Hepatocyte (in vitro differentiated cells): ENCODE data around the gene MISP3.

ENCODE experiments used
- CTCF ChIP-seq: fragments of 200-600 bp; sonication (generic); IDR thresholded peaks from 2 replicates; pipeline ENCODE4 v1.5.1; 2016; ENCODE audit warnings: antibody characterized with exemption, mild to moderate bottlenecking; ENCODE audit not compliant: poor library complexity
- EZH2 ChIP-seq: fragments of 200-600 bp; sonication (generic); IDR thresholded peaks from 2 replicates; pipeline ENCODE4 v1.6.1; 2016; ENCODE audit warnings: antibody characterized with exemption, mild to moderate bottlenecking, borderline replicate concordance

DNA sequence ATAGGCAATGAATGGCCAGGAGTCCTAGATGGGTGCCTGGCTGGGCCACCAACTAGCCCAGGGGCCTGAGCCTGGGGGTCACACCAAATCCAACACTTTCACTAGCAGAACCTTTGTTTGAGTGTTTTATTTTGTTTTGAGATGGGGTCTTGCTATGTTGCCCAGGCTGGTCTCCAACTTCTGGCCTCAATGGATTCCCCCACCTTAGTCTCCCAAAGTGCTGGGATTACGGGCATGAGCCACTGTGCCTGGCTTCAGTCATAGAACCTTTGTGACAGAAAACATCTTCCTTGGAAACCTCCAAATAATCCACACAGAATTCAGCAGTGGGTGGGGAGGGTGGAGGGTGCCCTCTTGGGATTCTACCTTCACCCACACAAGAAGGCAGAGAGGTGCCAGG is 38.9 kb downstream of the MISP3 start:
- TF ChIP-seq EZH2 (no peak), CTCF (no peak)
